ENCODE results near the gene ZNF644.
"Not testable (repeated sequence)": the region's sequence is repeated elsewhere in the genome, so short reads cannot be mapped to it uniquely, and the experiment has no call there.

Gene ZNF644
- total RNA-seq: 189 to 227 (median 198) reads per million in 4 donors

DNA sequence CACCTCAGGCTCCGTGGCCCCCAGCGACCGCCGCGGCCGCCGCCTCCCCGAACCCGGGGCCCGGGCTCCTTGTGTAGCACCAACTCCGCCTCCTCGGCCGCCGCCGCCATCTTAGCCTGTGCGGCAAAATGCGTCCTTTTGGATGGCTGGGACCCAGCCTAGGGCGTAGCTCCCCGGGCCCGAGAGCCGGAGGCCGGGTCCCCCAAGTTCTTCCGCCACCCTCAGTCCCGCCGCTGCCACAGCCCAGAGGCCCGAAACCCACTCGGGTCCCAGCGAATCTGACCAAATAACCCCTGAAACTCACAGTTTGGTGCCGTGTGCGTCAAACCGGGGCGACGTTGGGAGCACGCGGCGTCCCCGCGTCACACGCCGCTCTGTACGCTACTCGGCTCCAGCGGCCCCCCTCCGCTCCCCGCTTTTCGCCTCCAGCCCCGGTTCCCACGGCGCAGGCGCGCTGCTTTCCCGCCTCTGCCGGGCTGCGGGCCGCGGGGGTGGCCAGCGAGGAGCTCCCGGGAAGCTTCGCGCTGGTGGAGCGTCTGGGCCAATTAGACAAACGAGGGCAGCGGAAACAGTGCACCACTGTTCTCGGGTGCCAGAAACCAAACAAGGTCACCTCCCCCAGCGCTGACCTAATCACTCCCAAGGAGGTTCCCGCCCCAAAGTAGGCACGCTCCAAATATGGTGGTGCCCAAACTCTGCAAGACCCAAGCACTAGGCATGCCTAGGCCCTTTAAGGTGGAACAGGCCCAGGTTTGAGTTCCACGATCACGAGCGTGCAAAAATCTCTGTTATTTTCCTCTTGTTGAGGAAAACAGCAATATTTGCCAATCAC is at the start of gene ZNF644:
TSS of gene ZNF644 (minus strand) at position 350 of the 832 bp plus-strand sequence. CDS start 39,682 bp downstream, outside the sequence.
- DNase-seq: peak; percentile 76 to 96 (median 87)

DNA sequence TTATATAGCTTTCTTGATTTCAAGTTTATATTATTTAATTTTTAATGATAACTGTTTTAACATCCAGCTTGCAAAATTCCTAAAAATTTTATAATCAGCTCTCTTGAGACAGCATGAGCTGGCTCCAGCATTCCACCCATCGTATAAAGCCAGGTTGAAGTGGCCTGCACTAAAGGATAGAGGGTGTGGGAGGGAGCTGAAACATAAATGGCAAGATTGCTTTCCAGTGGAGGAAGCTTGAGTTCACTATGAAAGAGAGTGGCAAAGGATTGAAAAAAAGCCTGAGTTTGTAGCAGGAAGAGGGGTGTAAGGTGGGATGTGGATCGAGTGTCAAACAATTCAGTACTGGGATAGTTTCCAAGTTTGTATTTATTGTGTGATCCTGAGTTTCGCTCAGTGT is 48.5 kb upstream of the ZNF644 start:
- no peak for DNase-seq

DNA sequence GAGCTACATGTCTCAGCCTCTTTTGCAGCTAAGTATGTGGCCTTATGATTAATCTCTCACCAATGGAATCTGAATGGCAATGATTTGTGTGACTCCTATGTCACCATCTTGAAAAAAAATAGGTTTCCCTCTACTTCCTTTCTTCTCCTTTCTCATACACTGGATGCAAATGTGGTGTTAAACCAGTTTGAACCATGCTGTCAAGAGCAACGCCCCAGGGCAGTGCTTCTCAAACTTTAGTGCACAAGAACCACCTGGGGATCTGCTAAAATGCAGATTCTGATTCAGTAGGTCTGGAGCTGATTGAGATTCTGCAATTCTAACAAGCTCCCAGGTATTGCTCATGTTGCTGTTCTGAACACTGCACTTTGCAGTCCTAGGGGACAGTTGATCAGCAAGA is 44.7 kb upstream of the ZNF644 start:
- no peak for DNase-seq

DNA sequence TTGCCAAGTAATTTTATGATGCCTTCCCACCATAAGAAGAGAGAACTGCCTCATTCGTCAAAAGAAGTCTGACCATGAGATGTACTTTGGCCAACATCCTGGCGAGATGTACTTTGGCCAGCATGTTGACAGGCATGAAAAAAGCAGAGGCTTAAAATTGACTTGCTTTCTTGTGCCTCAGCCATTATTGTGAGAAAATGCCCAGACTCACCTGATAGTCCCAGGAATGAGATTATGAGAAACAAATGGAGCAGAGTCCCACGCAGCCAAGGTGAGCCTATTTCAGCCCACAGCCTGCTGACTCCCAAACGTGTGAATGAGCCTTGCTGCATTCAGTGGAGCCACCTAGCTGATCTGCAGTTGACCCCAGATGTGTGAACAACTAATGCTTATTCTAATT is 43.5 kb upstream of the ZNF644 start:
- no peak for DNase-seq

DNA sequence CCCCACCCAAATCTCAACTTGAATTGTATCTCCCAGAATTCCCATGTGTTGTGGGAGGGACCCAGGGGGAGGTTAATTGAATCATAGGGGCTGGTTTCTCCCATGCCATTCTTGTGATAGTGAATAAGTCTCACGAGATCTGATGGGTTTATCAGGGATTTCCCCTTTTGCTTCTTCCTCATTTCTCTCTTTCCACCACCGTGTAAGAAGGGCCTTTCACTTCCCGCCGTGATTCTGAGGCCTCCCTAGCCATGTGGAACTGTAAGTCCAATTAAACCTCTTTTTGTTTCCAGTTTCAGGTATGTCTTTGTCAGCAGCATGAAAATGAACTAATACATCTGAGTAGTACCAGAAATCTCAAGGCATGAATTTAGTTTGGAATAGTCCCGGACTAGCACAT is 41.6 kb upstream of the ZNF644 start:
- not testable (repeated sequence) for DNase-seq

DNA sequence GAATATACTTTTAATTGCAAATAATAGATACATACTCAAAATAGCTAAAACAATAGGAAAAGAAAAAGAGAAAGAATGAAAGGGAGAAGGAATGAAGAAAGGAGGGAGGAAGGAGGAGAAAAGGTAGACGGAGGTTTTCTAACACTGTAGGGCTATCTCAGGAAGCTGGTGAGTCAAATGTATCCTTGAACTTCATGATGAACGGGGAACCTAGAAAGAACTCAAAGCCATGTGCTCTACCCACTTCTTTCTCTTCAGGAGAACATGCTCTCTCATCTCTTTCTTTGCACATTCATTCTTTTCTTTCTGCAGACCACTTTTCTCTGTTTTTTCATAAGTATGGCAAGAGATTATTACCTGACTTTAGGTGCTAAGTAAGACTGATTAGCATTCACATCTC is 37.3 kb upstream of the ZNF644 start:
- no peak for DNase-seq

DNA sequence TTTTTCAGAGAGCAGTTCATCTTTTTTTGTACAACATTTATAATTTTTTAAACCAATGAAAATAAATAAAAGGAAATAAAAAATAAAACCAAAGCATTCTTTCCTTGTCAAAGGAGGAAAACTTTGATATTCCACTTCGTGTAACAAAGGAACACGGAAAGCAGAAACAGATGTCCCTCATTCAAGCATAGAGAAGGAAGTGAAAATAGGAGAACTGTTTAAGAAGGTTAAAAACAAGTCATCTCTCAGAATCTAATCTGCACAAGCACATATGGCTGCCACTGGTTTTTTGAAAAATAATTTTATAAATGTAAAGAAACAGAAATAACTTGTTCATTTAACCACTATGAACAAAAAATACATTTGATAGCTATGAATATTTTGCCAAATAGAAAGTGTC is 35.9 kb upstream of the ZNF644 start:
- no peak for DNase-seq

DNA sequence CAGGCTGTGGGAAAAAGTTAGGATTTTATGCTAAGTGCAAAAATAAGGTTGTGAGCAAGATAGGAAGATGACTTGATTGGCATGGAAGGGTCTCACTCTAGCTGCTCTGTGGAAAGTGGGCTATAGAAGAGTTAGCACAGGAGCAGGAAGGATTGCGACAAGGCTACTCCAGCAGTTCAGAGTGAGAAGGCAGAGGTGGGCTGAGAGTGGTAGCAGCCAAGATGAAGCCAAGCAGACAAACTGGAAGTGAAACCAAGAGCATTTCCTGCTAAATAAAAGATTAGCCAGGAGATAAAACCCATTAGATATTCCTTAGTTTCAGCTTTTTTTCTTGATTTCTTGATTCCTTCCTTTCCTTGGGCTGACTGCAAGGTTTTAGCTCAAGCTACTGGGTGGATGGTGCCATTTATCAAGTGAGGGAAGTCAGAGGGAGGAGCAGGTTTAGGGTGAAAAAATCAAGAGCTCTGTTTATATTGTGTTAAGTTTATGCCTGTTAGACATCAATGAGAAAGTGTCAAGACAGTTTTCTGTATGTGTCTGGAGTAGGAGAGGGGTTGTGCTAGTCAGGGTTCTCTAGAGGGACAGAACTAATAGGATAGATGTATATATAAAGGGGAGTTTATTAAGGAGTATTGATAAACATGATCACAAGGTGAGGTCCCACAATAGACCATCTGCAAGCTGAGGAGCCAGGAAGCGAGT is 33.1 kb upstream of the ZNF644 start:
- DNase-seq: no peak

DNA sequence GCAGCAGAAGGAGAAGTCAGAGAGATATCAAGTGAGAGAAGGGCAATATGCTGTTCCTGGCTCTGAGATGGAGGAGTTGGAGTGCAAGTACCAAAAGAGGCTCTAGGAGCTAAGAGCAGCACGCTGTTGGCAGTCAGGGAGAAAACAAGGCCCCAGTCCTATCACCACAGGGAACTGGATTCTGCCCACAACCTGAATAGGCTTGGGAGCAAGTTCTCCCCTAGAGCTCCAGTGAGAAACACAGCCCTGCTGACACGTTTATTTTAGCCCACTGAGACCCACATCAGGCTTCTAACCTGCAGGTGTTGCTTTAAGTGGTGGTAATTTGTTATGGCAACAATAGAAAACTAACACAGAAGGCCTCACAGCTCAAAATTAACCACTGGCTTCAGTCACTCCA is 31.8 kb upstream of the ZNF644 start:
- DNase-seq: no peak

DNA sequence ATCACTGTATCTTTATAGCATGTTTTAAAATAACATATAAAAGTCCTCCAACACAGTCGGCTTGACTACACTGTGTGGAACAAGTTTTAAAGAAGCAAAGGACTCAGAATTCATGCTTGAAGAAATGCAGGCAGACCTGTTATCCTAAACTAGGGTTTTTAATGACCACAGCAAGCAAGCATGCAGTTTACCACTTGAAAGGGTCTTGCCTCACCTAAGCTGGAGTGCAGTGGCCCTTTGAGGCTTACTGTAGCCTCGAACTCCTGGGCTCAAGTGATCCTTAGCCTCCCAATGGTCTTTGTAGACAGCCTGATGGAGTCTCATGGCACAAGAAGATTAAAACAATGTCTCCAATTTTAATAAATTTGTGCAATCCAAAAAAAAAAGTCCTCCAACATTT is 27.7 kb upstream of the ZNF644 start:
- not testable (repeated sequence) for DNase-seq

DNA sequence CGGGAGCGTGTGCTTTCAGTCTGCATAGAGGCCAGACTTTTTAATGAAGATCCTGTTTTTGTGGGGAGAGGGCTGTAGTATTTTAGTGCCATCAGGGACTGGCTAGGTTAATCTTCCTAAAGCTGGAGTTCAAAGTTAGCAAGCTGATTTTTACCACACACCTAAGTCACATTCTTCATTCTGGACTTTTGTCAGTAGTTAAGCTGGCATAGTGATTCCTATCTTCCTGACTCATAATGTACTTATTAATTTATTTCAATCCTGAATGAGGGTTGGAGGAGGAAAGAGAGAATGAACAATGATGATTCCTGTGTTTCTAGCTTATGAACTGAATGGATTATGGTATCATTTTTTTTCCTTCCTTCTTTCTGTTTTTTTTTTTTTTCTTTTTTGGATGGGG is 24.9 kb upstream of the ZNF644 start:
- DNase-seq: no peak

DNA sequence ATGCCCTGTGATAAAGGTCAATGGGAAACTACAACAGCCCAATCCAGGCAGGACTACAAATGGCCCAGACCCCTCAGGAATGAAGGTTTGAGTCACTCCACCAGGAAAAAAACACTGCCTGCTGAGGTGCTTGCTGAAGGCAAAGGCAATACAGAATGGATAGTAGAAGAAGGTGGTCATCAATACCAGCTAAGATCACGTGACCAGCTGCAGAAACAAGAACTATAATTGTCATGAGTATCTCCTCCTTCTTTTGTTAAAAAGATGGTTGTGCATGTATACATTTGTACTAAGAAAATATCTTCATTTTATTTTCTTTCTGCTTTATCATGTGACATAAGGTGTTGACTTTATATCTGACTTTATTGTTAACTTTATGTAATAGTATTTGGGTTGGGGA is 23.4 kb upstream of the ZNF644 start:
- DNase-seq: no peak

DNA sequence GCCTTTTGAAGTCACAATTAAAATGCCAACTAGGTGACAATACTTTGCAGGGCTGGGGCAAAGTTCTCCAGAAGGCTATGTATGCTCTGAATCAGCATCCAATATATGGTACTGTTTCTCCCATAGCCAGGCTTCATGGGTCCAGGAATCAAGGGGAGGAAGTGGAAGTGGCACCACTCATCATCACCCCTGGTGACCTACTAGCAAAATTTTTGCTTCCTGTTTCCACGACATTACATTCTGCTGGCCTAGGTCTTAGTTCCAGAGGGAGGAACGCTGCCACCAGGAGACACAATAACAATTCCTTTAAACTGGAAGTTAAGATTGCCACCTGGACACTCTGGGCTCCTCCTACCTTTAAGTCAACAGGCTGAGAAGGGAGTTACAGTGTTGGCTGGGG is 22.9 kb upstream of the ZNF644 start:
- DNase-seq: not testable (repeated sequence)

DNA sequence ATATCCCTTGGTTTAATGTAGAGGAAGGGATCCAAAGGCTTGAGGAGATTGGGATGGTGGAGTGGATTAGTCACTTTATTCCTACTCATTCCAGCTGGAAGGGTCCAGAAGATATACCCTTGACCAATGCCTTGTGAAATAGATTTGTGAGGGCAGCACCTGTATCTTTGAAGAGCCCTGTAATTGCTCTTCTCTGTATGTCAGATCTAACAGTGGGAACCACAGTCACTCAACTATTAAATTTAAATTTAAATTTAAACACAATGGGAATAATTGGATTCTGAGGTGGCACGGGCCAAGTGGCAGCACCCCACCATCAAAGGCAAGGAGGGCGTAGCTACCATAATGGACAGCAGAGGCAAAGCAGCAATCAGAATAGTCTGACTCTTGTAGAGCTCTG is 20.5 kb upstream of the ZNF644 start:
- DNase-seq: not testable (repeated sequence)

DNA sequence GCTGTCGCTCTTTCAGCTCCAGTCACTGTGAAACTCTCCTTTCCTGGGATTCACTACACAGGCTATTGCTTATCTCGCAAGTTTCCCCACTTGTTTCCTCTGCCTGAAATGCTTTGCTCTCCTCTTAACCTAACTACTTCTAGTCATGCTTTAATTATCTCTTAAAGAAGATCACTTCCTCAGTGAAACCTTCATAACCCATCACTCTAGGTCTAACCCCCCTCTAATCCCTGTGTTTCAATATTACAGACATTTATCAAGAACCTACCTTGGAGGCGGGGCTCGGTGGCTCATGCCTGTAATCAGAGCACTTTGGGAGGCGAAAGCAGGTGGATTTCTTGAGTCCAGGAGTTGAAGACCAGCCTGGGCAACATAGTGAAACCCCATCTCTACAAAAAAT is 16.7 kb upstream of the ZNF644 start:
- DNase-seq: no peak

DNA sequence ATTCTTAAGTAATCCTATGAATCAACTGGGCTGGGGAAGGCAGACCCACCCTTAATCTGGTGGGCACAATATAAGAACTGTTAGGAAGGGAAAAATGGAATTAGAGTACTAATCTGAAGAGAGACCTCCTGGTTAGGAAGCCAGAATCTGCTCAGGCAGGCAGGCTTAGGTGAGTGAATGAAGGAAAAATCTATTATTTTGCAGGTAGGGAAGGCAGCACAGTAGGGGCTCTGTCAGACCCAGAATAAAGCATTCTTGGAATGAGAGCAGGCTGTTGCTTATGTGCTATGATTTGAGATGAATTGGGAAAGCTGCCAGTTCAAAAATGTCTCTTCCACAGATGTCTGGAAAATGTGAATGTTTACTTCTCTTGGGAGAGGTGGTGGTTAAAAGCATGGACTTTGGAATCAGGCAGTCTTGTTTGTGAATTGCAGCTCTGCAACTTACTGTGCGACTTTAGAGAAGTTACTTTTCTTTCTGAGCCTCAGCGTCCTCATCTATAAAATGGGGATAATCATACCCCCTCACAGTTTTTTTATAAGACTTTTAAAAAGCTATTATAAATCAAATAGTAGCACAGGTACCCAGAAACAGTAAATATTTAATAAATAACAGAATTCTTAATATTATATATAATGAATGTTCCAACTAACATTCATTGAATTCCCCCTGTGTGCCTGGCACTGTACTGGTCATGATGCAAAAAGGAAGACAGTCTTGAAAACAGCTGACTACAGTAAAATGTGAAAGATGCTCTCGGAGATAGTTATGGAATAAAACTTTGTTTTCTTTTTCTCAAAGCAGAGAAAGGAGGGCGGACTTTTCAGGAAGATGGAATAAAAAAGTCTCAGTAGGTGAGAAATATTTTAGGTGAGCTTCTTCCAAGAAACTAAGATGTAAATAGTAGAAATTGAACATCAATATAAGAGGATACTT is 15.3 kb upstream of the ZNF644 start:
- DNase-seq: no peak

DNA sequence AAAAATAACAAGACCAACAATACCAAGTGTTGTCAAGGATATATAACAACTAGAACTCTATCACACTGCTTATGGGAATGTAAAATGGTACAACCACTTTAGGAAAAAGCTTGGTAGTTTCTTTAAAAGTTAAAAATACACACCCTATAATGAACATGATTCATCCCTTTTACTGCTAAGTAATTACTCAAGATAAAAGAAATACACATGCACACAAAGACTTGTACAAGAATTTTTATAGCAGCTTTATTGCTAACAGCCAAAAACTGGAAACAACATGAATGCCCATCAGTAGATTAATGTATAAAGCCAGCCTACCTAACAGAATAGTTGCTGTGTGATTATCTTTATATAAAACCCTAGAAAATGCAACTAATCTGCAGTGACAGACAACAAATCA is 10.5 kb upstream of the ZNF644 start:
- no peak for DNase-seq

DNA sequence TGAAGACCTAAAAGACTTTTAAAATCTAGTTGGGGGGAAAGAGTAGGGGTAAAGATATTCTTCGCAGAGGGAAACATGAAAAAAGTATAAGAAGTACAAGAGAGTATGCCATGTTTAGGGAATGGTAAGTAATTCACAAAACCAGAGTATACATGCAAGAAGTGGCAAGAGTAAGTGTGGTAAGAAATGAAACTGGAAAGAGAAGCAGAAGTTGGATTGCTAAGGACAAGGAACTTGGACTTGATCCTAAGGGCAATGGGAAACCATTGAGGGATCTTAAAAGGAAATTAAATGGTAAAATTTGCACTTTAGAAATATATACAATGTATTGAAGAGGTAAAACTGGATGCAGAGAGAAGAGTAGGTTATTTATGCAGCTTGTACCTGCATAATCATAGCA is 9.2 kb upstream of the ZNF644 start:
- no peak for DNase-seq

DNA sequence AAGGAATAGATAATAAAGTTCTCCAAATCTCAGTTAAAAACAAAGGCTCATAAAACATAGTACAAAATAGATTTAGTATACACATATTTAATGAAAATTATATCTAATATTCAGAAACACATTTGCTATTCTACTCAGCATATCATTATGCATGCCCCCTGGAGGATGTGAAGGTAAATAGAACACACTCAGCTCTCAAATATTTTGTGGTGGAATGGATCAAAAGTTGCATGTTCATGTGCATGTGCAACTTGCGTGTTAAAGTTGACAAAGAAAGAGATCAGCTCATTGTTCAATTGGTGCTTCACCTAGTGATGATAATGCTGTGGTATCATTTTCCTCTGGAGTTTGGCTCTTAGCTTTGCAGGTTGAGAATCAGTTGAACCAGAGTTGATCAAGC is 4.9 kb upstream of the ZNF644 start:
- DNase-seq: no peak

DNA sequence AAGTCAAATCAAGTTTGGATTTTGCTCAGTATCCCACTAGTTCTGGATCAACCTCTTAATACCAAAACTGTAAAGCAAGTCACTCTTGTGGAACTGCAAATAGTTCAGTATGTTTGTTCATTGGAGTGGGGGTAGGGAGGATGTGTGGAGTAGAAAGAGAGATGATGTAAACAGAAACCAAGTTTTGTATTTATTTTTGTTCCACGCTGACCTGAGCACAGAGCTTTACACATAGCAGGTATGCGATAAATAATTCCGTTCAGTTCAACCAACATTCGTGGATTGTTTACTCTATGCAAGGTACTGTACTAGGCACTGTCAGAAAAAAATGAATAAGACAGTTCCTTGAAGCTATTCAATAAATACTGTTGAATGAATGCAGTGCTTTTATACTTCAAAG is 4.5 kb upstream of the ZNF644 start:
- no peak for DNase-seq

DNA sequence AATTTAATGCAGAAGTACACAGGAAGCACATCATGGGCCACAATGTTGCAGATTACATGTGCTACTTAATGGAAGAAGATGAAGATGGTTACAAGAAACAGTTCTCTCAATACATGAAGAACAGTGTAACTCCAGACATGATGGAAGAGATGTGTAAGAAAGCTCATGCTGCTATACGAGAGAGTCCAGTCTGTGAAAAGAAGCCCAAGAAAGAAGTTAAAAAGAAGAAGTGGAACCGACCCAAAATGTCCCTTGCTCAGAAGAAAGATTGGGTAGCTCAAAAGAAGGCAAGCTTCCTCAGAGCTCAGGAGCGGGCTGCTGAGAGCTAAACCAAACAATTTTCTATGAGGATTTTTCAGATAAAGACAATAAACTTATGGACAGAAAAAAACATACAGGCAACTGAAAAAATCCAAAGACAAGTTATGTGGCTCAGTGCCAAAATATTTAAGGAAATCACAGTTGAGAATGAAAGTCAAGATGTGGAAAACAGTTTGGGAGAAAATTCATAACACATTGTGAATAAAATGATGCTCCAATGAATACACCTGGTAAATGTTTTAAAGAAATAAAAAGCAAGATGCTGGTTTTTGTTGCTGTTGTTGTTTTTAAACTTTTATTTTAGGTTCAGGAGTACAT is 2.8 kb upstream of the ZNF644 start:
- no peak for DNase-seq

DNA sequence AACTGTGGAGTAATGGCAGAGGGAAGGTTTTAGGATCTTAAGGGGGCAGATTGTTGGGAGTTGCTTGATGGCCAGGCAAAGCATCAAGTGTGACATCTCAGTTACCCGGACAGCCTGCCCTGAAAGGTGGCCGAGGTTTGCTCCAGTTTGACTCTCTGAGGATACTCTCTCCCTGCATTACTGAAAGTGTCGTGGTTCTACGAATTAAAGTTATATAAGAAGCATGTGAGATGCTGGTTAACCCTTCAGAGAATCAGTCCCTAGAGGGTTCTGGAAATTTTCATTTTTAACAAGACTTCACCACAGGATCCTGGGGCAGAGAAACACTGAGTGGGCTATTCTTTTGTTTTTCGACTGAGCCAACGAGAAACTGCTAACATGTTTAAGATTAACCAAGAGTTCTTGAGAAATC is 689 bp upstream of the ZNF644 start:
- no peak for DNase-seq

Measured in T-helper 1 cell (primary cell).